Stimulated activated CD4-positive, alpha-beta T cell treated with anti-CD3 and anti-CD28 coated beads, TNF-alpha, amount 100 ng/mL, for 48 hours (primary cell): ENCODE results near the gene CARD14.
"Not testable (repeated sequence)": the region's sequence is repeated elsewhere in the genome, so short reads cannot be mapped to it uniquely, and the experiment has no call there.

Experiments
- DNase-seq, 3 donors: peaks; one replicate each; pipeline ENCODE4 v3.0.0-alpha.2; 2020; ENCODE audit warnings: low read depth in 3 of 3

Gene CARD14

DNA sequence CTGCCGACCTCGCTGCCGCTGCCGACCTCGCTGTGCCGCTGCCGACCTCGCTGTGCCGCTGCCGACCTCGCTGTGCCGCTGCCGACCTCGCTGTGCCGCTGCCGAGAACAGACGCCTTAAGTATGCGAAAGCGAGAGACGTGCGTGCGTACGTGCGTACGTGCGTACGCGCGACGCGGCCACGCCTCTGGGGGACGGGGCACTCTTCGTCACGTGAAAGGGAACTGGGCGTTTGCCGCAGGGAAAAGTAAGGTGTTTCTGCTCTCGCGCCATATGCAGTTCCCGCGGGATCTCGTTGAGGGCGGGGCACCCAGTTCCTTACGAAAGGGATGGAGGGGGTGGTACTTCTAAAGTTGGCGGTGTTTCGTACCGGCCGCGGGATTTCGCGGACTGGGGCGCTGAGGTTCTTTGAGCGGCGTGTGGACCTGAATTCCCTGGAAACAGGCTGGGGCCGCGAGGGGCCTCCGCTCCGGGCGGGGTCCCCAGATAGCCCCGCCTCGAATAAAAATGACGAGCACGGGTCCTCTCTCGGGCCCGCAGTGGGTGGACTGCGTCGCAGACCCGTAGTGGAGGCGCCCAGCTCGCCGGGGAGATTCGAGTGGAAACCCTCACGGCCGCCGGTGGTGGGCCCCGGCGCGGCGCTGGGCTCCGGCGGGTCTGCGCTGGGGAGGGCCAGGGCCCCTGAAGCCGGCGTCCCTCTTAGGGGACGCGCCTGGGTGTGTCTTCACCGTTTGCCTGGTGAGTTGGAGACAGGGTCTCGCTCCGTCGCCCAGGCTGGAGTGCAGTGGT, 22.6 kb upstream of the CARD14 start, which contains the start of gene EIF4A3:
Gene EIF4A3 (minus strand): TSS at position 94 of the 788 bp plus-strand sequence. CDS start 167 bp downstream, outside the sequence.
- DNase-seq: peak; percentile 92 to 96 (median 93)

DNA sequence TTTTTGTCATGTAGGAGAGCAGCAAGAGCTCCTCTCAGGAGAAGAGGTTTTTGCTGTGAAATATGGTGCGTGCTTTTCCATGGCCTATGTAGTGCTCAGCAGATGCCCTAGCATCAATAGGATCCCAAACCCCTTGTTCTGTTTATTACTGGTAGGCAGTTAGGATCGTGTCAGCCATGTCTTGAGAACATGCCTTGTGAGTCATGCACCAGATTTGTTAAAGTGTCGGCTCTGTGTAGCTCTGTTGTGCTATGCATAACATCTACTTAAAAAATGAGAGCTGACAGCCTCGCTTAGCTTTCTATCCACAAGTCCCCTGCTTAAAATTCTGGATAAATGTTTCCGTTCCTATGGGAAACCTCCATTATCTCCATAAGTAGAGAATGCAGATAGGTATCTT, 18.5 kb upstream of the CARD14 start:
- no peak for DNase-seq

DNA sequence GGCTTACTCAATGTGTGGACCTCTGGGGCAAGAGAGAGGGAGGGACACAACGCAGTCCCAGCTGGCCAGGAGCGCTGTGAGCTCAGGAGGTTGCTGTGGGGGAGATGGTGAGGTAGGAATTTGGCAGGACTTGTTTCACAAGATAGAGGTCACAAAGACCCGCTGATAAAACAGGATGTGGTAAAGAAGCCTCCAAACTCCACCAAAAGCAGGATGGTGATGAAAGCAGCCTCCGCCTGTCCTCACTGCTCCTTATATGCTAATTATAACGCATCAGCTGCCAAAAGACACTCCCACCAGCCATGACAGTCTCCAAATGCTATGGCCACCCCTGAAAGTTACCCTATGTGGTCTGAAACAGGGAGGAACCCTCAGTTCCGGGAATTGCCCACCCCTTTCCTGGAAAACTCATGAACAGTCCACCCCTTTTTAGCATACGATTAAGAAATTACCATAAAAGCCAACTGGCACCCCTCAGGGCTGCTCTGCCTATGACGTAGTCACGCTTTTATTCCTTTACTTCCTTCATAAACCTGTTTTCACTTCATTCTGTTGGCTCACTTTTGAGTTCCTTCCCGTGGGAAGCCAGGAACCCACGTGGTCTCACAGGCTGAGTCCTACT, 17.6 kb upstream of the CARD14 start:
- no peak for DNase-seq

- DNase-seq: no peak
Measured at GRCh38 chr17:80153004-80153403, 16.8 kb upstream of the CARD14 start.

DNA sequence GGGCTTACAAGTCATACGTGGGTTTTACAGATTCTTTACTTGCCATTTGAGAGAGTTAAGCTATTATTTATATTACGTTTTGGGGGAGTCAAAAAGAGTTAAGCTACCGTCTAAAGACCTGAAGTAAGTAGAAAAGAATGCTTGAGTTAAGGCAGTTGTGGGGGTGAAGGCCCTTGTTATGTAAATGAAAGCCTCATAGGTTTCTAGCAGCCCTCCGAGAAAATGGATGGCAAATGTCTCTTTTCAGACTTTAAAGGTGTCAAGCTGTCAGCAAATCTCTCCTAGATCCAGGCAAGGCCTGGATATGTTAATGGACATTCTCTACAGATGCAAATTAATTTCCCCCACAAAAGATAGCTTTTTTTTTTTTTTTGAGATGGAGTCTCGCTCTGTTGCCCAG, 15.7 kb upstream of the CARD14 start:
- no peak for DNase-seq

- DNase-seq: not testable (repeated sequence)
Measured at GRCh38 chr17:80155600-80155999, 14.2 kb upstream of the CARD14 start.

- DNase-seq: no peak
Measured at GRCh38 chr17:80158846-80159245, 11.0 kb upstream of the CARD14 start.

DNA sequence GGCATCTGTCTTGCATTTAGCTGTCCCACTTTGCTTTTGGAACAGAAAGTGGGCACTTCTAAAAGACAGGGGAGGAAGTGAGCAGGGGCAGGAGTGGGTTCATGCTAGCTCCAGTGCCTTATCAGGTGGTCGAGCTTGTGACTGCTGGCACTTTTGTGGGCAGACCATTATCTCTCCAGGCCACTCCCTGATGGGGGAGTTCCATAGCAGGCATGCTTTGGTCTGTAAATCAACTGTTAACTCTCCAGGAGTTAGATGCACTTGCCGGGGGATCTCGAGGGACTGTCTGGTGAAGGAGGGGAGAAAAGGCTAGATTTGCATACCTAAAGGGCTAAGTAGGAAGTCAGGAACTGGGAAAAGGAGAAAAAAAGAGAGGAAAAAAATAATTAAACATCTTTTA, 9.3 kb upstream of the CARD14 start:
- DNase-seq: no peak

GRCh38 chr17:80163336-80163735, 6.5 kb upstream of the CARD14 start:
- DNase-seq: no peak

DNA sequence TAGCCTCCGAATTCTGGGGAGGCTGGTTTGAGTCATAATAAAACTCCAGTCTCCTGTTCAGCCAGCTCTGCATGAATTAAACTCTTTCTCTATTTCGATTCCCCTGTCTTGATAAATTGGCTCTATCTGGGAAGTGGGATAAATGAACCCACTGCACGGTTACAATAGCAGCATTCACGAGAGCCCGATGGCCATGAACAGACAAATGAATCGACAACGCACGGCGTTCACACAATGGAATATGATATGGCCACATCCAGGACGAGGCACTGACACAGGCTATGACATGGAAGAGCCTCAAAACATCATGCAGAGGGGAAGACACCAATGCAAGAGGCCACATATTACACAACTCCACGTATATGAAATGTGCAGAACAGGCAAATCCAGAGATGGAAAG, 5.6 kb upstream of the CARD14 start:
- DNase-seq: no peak

- DNase-seq: no peak
Measured at GRCh38 chr17:80166446-80166845, 3.4 kb upstream of the CARD14 start.

GRCh38 chr17:80168371-80168770, 1.5 kb upstream of the CARD14 start:
- no peak for DNase-seq

DNA sequence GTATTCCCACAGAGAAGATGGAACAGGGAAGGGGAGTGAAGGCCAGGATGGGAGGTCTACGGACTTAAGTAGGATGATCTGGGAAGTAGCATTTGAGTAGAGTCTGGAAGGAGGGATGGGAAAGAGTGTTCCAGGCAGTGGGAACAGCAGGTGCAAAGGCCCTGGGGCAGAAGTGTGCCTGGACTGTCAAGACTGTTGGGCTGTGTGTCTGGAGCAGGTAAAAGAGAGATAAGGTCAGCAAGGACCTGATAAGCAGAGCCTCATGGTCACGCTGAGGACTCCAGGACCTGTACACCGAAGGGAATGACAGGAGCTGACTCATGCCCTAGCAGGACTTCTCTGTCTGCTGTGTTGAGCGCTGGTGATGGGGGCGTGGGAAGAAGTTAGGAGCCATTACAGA, 723 bp upstream of the CARD14 start:
- no peak for DNase-seq

DNA sequence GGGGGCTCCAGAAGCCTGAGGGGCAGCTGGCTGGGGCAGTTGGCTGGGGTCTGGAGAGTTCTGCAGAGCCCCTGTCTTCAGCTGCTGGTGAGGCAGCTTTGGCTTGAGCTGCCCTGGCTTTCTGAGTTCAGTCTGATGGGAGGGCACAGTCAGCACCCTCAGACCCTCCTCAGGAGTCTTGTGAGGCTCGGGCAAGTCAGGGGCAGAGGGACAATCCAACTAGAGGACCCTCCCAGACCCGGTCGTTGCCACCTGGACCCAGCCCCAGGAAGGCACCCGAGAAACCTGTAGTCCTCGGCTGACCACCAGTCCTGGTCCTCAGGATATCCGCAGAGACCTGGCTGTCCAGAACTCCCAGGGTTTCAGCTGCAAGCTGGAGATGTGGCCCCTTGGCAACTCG, 1.9 kb downstream of the CARD14 start:
- no peak for DNase-seq

DNA sequence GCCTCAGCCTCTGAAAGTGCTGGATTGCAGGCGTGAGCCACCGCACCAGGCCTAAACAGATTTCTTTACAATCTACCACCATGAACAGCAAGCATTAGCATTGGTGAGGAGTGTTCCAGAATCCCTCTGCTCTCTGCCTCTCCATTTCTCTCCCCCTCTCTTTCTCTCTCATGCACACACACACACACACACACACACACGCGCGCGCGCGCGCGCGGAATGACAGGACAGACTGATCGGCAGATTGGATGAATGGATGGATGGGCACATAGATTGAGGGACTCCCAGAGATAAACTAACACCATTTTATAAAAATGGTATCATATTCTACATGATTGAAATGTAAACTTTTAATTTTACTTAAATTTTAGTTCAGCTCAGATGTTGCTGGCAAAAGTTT, 3.3 kb downstream of the CARD14 start:
- DNase-seq: no peak

DNA sequence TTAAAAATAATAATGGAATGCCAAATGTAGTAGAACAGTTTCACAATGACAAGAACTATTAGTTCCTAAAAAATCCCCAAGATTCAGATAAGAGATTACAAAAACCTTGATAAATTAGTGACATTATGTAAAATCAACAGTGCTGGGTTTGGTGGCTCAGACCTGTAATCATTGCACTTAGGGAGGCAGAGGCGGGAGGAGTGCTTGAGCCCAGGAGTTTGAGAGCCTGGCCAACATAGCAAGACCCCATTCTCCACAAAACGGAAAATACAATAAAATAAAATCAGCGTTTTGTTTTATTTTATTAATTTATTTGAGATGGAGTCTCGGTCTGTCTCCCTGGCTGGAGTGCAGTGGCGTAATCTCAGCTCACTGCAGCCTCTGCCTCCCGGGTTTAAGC, 4.1 kb downstream of the CARD14 start:
- no peak for DNase-seq

DNA sequence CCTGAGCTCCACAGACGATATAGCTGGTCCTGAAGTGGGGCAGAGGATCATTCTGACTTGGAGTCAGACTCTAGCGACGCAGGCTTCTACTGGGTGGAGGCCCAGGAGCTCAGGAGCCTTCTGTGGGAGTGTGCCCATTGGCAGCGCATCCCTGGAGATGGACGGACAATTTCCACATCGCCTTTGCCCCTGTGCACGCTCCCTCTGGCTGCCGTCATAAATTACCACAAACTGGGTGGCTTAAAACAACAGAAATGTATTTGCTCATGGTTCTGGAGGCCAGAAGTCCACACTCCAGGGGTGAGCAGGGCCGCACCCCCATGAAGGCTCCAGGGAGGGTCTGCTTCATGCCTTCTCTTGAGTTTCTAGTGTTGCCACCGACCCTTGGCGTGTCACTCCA, 6.9 kb downstream of the CARD14 start:
- no peak for DNase-seq

DNA sequence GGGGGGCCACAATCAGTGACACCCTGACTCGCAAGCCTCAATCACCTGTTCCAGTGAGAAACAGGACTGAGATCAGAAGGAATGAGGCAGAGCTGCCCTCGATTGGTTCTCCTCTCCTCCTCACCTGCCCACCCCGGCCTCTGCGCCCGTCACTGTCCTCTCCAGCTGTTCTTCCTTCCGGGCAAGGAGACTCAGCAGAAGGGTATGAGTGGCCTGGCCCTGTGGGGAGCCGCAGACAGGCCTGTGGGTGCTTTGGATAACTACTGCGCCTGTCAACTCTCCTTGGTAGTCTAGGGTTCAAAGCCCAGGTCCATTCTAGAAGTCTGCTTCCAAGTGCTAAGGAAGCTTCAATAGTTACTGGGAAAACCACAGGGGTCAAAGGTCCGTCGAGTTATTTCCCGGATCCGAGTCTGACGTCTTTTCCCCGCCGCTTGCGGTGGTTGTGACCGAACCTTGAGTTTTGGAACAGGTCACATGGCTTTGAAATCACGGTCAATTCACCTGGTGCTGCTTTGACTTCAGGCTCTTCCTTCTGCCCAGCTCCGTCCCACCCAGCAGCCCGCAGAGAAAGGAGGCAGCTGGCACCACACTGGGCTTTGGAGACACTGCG, 8.3 kb downstream of the CARD14 start:
- no peak for DNase-seq

DNA sequence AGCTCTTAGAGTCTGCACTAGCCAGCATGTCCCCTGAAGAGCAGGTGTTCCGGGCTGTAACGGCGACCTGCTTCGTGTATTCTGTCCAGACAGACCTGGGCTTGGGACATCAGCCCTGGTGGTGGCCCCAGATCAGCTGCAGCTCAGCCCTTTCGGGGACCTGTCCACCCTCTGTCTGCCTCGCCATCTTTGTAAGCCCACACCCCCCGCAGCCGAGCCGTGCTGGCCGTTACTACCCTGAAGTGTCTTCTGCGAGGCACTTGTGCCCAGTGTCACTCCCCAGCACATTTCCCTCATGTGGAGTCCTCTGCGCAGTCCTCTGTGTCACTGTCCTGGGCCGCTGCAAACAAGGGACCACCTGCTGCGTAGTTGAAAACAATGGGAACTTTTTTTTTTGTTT, 10.4 kb downstream of the CARD14 start:
- DNase-seq: no peak

GRCh38 chr17:80181431-80181830, 11.6 kb downstream of the CARD14 start:
- DNase-seq: no peak

DNA sequence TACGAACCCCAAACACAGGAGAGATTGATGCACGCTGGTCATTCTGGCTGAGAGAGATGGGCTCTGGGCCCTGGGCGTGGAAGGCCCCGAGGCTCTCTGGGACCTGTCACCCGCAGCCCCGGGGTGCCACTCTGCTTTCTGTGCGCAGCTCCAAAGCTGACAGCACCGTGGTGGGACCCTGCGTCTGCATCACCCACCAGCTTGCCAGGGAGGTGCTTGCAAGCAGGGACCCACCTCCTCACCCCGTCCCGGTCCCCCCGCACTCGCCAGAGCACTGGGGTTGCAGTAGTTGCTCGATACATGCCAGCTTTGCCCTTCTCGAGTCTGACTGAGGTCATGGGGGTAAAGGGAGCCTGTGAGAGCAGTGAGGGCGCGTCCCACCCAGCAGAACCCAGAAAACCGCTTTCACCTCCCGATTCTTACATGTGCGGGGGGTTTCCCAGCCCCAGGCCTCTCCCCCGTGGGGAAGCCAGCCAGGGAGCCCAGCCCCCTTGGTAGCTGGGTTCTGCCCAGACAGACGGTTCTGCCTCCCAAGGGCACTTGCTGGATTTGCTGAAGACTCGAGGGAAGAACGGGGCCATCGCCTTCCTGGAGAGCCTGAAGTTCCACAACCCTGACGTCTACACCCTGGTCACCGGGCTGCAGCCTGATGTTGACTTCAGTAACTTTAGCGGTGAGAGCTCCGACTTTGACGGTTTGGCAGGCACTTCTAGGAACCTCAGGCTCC, 12.5 kb downstream of the CARD14 start:
- DNase-seq: no peak

- no peak for DNase-seq
Measured at GRCh38 chr17:80182845-80183223, 13.0 kb downstream of the CARD14 start.
